SK-N-SH treated with all-trans-retinoic acid at 6 μM for 48 hours (cell line): ENCODE data around the gene ARHGEF2.

Source experiments
- ATAC-seq: fragments of 200-7000 bp; cut with Tn5 transposase; 3 replicates; pipeline ENCODE4 v1.9.1; 2020; ENCODE audit warnings: mild to moderate bottlenecking, moderate library complexity
- ARNTL ChIP-seq: fragments of 450-650 bp; formaldehyde crosslinking; IDR thresholded peaks from 2 replicates; pipeline ENCODE4 v1.5.0; 2020; ENCODE audit warnings: low read depth, mild to moderate bottlenecking, moderate library complexity, borderline replicate concordance
- CREB5 ChIP-seq: fragments of 250-450 bp; sonication (Bioruptor Pico); IDR thresholded peaks from 2 replicates; pipeline ENCODE4 v1.5.1; 2020; ENCODE audit warnings: low read depth, mild to moderate bottlenecking, moderate library complexity
- CSDC2 ChIP-seq: fragments of 250-450 bp; sonication (Bioruptor Pico); IDR thresholded peaks from 2 replicates; pipeline ENCODE4 v1.5.0; 2020; ENCODE audit warnings: mild to moderate bottlenecking, moderate library complexity
- CSRNP3 ChIP-seq: fragments of 250-450 bp; sonication (Bioruptor Pico); IDR thresholded peaks from 2 replicates; pipeline ENCODE4 v1.5.1; 2021; ENCODE audit warnings: mild to moderate bottlenecking, moderate library complexity
- ESRRG ChIP-seq: fragments of 250-450 bp; sonication (Bioruptor Pico); IDR thresholded peaks from 2 replicates; pipeline ENCODE4 v1.6.1; 2021; ENCODE audit warnings: mild to moderate bottlenecking
- GLIS3 ChIP-seq: fragments of 250-450 bp; sonication (Bioruptor Pico); IDR thresholded peaks from 2 replicates; pipeline ENCODE4 v1.5.0; 2020; ENCODE audit warnings: mild to moderate bottlenecking, moderate library complexity
- ISL1 ChIP-seq: fragments of 250-450 bp; sonication (Bioruptor Pico); IDR thresholded peaks from 2 replicates; pipeline ENCODE4 v2.1.2; 2022; ENCODE audit warnings: mild to moderate bottlenecking, moderate library complexity
- OSR1 ChIP-seq: fragments of 250-450 bp; sonication (Bioruptor Pico); IDR thresholded peaks from 2 replicates; pipeline ENCODE4 v1.8.0; 2022; ENCODE audit warnings: moderate library complexity, mild to moderate bottlenecking, inconsistent platforms
- PATZ1 ChIP-seq: fragments of 250-450 bp; sonication (Bioruptor Pico); IDR thresholded peaks from 2 replicates; pipeline ENCODE4 v1.8.0; 2020; ENCODE audit warnings: mild to moderate bottlenecking, moderate library complexity, borderline replicate concordance
- POU6F1 ChIP-seq: fragments of 250-450 bp; sonication (Bioruptor Pico); IDR thresholded peaks from 2 replicates; pipeline ENCODE4 v1.8.0; 2021; ENCODE audit warnings: low read depth, mild to moderate bottlenecking, moderate library complexity, borderline replicate concordance
- PPARA ChIP-seq: fragments of 250-450 bp; sonication (Bioruptor Pico); IDR thresholded peaks from 2 replicates; pipeline ENCODE4 v1.5.0; 2020; ENCODE audit warnings: mild to moderate bottlenecking, borderline replicate concordance
- RARB ChIP-seq: fragments of 250-450 bp; sonication (Bioruptor Pico); IDR thresholded peaks from 2 replicates; pipeline ENCODE4 v1.8.0; 2021; ENCODE audit warnings: mild to moderate bottlenecking, moderate library complexity
- SNAI2 ChIP-seq: fragments of 250-450 bp; sonication (Bioruptor Pico); IDR thresholded peaks from 2 replicates; pipeline ENCODE4 v1.5.0; 2020; ENCODE audit warnings: mild to moderate bottlenecking, moderate library complexity
- TOX ChIP-seq: fragments of 250-450 bp; sonication (Bioruptor Pico); IDR thresholded peaks from 2 replicates; pipeline ENCODE4 v1.8.0; 2021; ENCODE audit warnings: mild to moderate bottlenecking, moderate library complexity, borderline replicate concordance
- ZC3H10 ChIP-seq: fragments of 250-450 bp; sonication (Bioruptor Pico); IDR thresholded peaks from 2 replicates; pipeline ENCODE4 v1.5.1; 2021; ENCODE audit warnings: mild to moderate bottlenecking, moderate library complexity
- ZFP3 ChIP-seq: fragments of 250-450 bp; sonication (Bioruptor Pico); IDR thresholded peaks from 2 replicates; pipeline ENCODE4 v1.5.0; 2020; ENCODE audit warnings: mild to moderate bottlenecking, moderate library complexity
- ZFP30 ChIP-seq: fragments of 450-650 bp; formaldehyde crosslinking; IDR thresholded peaks from 2 replicates; pipeline ENCODE4 v1.5.0; 2022; ENCODE audit warnings: mild to moderate bottlenecking, moderate library complexity
- ZNF565 ChIP-seq: fragments of 450-650 bp; formaldehyde crosslinking; conservative IDR thresholded peaks from 2 replicates; pipeline ENCODE4 v1.5.0; 2020; ENCODE audit warnings: low read depth, mild to moderate bottlenecking, moderate library complexity
- ZNF70 ChIP-seq: fragments of 450-650 bp; formaldehyde crosslinking; IDR thresholded peaks from 2 replicates; pipeline ENCODE4 v1.5.0; 2020; ENCODE audit warnings: mild to moderate bottlenecking, moderate library complexity
- TF ChIP-seq, protein P1 (sequence below): fragments of 250-450 bp; sonication (Bioruptor Pico); IDR thresholded peaks from 2 replicates; pipeline ENCODE4 v1.5.0; 2020; ENCODE audit warnings: mild to moderate bottlenecking, moderate library complexity

Gene ARHGEF2

GRCh38 chr1:155999964-156000363, 21.6 kb upstream of the ARHGEF2 start:
- no peak for ATAC-seq
- TF ChIP-seq POU6F1 = no peak
- TF ChIP-seq ZNF565 (CRISPR knock-in tag) = no peak
- TF ChIP-seq ESRRG = no peak
- no peak for TF ChIP-seq PPARA
- TF ChIP-seq OSR1 (CRISPR knock-in tag) = no peak
- no peak for TF ChIP-seq TOX (CRISPR knock-in tag)
- no peak for TF ChIP-seq SNAI2 (CRISPR knock-in tag)
- TF ChIP-seq ZNF70 (CRISPR knock-in tag) = no peak
- no peak for TF ChIP-seq GLIS3 (CRISPR knock-in tag)
- no peak for TF ChIP-seq ZFP3
- no peak for TF ChIP-seq RARB
- TF ChIP-seq, protein P1, sequence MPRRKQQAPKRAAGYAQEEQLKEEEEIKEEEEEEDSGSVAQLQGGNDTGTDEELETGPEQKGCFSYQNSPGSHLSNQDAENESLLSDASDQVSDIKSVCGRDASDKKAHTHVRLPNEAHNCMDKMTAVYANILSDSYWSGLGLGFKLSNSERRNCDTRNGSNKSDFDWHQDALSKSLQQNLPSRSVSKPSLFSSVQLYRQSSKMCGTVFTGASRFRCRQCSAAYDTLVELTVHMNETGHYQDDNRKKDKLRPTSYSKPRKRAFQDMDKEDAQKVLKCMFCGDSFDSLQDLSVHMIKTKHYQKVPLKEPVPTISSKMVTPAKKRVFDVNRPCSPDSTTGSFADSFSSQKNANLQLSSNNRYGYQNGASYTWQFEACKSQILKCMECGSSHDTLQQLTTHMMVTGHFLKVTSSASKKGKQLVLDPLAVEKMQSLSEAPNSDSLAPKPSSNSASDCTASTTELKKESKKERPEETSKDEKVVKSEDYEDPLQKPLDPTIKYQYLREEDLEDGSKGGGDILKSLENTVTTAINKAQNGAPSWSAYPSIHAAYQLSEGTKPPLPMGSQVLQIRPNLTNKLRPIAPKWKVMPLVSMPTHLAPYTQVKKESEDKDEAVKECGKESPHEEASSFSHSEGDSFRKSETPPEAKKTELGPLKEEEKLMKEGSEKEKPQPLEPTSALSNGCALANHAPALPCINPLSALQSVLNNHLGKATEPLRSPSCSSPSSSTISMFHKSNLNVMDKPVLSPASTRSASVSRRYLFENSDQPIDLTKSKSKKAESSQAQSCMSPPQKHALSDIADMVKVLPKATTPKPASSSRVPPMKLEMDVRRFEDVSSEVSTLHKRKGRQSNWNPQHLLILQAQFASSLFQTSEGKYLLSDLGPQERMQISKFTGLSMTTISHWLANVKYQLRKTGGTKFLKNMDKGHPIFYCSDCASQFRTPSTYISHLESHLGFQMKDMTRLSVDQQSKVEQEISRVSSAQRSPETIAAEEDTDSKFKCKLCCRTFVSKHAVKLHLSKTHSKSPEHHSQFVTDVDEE (CRISPR knock-in tag) = no peak
- no peak for TF ChIP-seq CSDC2
- TF ChIP-seq ARNTL (CRISPR knock-in tag) = no peak
- TF ChIP-seq ZC3H10 = no peak
- TF ChIP-seq ISL1 = no peak
- TF ChIP-seq CSRNP3 (CRISPR knock-in tag) = no peak
- TF ChIP-seq ZFP30 (CRISPR knock-in tag) = no peak

DNA sequence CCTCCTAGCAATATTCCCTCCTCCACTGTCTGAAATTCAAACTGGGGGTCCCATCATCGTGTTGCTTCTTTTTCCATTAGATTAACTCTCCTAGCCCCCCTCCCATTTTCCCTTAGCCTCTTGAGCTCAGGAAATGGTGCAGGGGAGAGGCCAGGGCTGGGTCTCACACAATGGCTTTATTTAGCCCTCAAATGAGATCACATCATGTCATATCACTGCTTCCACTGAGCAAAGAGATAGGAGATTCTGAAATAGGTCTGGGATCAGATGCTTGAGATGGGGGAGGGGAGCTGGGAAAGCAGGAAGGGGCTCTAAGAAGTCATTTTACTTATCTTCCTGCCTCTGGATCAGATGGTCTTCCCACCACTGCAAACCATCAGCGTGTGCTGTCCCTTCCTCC, 17.8 kb upstream of the ARHGEF2 start:
- TF ChIP-seq GLIS3 (CRISPR knock-in tag) (no peak), ZFP30 (CRISPR knock-in tag) (no peak), SNAI2 (CRISPR knock-in tag) (no peak), ARNTL (CRISPR knock-in tag) (no peak), PATZ1 (CRISPR knock-in tag) (no peak), RARB (no peak), OSR1 (CRISPR knock-in tag) (no peak), ZNF70 (CRISPR knock-in tag) (no peak), CREB5 (CRISPR knock-in tag) (no peak), ZC3H10 (no peak), ZFP3 (no peak), CSDC2 (no peak), POU6F1 (no peak), ZNF565 (CRISPR knock-in tag) (no peak)
- TF ChIP-seq, protein P1 (CRISPR knock-in tag) = no peak
- no peak; the same call in 2 of the 3 replicates for ATAC-seq
